GM21381 (cell line): Measurements from ENCODE around the gene TBX15.
A peak's percentile ranks its signal among the peaks of the same experiment; 100 is the strongest.

Experiments
- ATAC-seq: cut with Tn5 transposase; IDR thresholded peaks from one replicate; pipeline ENCODE4 v1.9.1; 2021; ENCODE audit warnings: mild to moderate bottlenecking, moderate library complexity; ENCODE audit not compliant: unreplicated experiment

TBX15 gene

DNA sequence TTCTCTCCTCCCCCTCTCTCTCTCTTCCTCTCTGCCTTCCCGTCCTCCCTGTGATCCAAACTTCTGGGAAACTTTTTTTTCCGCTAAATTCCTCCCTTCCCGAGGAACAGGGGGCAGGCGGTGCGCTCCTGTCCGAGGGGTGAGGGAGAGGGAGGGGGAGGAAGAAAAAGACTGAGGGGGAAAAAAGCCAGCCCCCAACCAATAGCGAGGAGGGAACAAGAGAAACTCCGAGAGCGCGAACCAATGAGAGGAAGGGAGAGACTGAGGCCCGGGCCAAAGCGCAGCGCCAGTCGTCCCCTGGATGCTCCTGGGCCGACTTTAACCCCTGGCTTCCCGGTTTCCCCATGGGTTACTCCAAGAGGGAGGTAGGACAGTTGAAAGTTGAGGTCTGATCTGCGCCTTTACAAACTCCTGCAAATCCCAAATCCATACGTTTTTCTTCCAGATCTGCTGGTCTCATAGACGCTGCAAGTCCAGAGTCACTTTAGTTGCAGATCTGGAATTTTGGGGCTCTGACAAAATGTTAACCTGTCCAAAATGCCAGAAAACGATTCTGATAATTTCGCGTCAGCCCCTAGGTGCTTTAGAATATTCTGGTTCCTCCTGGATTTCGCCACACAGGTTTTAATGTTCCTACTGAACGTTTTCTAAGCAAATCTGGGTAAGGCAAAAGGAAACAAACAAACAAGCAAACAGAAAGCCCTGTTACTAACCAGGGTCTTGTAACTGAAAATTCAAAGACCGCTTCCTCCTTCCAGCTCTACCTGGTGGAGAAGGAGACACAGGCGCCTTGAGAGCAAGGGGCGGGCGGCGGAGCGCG, at the start of gene TBX15:
TBX15 (minus strand) TSS at position 158 of the 820 bp plus-strand sequence. CDS start 548 bp downstream, outside the sequence.
- no peak for ATAC-seq

DNA sequence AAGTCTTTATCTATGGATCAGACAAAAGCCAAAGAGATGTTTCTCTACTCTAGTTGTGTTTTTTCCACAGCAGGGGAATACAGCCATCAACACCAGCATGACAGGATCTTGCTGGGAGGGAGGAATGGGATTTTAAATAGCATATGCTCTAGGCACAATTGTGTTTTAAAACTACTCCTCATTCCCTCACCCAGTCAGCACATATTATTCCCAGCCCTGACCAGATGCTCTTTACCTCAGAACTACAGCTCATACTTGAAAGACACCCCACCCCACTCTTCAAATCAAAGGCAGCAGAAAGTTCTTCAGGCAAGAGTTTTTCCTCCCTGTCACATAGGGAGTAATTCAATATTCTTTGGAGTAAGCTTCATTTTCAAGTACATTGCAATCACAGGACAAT, 46.2 kb upstream of the TBX15 start:
- no peak for ATAC-seq

DNA sequence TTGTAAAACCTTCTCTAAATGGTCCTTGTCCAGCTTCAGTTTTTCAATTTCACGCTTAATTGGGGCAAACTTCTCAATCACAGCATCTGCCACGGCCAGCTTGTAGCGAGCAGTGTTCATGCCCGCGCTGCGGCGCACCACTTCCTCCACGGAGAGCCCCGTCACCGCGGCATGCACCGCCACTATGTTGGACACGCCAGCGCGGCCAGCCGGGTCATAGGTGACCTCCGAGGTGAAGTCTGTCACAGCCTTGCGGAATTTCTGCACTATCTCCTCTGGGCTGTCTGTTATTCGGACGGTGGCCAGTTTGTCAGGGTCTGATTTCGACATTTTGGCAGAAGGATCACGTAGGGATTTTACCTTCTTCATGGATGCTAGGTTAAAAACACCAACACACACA, 44.8 kb upstream of the TBX15 start:
- no peak for ATAC-seq

DNA sequence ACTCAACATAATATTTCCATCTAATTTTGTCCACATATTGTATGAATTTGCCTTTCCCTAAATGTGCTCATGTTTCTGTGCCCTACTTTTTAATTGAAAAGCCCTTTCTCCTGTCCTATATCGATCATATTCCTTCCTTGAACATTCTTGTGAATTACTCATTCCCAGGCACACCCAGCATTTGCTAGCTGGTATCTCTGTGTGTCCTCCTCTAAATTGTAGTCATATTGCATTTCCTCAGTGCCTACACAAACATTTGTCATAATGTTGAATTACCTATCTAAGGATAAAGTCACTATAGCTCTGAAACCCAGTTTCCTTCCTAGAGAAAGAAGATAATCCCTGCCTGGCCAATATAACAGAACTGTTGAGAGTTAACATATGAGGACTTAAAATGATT, 39.6 kb upstream of the TBX15 start:
- ATAC-seq: no peak

DNA sequence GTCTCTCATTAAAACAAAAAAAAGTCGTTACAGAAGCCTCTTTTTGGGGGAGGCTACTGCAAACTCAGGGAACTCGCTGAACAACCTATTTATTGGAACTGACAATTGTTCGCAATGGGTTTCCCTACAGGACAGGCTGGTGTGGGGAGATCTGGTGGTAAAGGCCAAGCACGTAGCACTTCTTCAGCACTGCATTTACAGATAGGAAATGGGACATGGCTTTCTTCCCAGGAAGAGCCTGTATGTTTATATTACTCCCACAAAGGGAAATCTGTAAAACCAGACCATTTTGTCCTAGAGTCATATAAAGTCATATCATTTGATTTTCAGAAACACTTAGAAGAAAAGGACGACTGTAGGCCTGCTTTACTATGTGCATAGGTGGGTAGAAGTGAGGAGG, 38.8 kb upstream of the TBX15 start:
- no peak for ATAC-seq

DNA sequence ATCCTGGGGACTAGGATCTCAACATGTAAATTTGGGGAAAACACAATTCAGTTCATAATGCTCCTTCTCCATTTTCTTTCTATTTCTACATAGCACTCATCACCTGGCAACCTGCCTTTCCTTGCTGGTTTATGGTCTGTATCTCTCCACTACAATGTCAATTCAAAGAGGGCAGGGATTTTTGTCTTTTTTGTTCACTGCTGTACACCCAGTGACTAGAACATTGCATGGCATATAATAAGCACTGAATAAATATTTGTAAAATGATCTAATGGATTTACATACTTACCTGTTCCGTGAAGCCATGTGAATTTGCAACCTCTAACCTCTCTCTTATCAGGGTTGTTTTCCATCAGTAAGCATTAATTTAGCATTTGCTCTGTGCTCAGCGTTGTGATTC, 27.4 kb upstream of the TBX15 start:
- ATAC-seq: no peak

DNA sequence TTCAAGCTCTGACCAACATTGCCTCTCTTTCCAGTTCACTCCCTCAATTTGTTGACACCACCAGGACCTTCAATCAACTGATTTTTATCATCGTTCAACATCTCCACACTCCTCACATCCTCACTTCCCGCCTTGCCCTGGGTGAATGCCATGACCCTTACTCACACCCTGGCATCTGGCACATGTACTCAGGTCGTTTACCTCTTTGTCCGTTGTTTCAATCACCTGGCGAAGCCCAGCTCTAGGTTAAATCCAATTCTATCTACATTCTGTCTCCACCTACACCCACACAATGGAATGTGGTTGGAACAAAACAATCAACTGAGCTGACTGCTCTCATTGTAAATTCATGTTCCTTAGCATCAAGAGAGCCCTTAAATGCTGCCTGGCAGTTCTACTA, 24.2 kb upstream of the TBX15 start:
- ATAC-seq: no peak

DNA sequence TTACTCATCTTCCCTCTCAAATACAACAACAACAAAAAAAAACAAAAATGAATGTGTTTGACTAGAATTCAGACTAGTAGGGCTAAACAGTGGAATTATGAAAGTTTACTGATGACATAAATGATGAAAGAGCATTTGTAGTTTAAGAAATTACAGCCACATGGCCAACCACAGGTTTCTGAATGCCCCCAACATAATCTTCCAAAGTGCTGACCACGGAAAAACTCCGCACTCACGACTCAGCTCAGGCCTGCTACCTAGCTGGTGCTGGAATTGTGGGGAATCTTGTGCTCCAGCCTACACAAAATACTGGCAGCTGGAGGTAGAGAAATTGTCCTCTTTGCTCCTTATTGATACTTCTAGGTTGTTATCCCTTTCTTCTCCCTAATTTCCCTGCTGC, 23.6 kb upstream of the TBX15 start:
- ATAC-seq: no peak

DNA sequence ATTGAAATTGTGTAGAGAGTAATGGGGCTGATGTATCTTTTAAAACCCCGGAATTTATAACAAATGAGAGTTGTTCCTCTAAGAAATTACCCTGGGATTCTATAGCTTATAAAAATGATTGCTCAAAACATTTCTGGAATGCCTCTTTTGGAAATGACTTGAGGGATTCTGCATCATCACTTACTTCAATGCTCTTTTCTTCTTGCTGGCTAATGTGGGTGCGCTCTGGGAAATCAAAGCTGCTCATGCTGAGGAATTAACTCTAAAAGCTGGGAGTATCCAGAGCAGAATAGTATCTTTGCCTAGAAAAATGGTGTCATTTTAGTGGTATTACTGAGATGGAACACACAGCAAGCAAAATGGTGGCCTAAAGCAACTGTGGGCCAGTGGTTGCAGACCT, 23.0 kb upstream of the TBX15 start:
- no peak for ATAC-seq

DNA sequence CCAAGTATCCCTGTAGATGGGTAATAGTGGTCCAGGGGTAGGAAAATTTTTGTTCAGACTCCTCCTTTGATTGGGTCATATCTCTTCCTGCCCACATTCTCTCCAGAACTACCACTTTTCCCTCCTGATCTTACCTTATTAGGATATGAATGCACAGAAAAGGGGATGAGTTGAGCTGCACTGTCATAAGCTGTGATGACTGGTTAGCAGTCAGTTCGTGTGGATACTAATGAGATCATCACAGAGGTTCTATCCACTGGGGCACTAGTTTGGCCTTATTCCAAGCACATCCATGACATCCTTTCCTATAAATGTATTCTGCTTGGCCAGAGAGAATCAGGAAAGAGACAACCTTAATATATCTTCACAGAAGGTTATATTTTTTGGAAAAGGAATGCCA, 22.1 kb upstream of the TBX15 start:
- ATAC-seq: no peak

DNA sequence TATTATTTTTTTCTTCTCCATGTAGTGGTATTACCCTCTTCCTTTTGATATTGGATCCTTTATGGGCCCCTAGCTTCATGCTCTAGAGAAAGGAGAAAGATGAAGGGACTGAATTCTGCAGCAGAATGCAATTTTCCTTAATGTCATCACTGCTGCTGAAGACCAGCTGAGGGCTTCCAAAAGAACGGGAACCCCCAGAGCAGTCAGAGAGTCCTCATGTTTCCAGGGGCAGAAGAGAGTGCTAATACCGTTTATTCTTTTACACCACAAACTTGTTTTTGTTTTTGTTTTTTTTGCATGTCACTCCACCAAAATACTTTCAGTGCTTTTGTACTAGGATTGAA, 21.1 kb upstream of the TBX15 start:
- ATAC-seq: no peak

DNA sequence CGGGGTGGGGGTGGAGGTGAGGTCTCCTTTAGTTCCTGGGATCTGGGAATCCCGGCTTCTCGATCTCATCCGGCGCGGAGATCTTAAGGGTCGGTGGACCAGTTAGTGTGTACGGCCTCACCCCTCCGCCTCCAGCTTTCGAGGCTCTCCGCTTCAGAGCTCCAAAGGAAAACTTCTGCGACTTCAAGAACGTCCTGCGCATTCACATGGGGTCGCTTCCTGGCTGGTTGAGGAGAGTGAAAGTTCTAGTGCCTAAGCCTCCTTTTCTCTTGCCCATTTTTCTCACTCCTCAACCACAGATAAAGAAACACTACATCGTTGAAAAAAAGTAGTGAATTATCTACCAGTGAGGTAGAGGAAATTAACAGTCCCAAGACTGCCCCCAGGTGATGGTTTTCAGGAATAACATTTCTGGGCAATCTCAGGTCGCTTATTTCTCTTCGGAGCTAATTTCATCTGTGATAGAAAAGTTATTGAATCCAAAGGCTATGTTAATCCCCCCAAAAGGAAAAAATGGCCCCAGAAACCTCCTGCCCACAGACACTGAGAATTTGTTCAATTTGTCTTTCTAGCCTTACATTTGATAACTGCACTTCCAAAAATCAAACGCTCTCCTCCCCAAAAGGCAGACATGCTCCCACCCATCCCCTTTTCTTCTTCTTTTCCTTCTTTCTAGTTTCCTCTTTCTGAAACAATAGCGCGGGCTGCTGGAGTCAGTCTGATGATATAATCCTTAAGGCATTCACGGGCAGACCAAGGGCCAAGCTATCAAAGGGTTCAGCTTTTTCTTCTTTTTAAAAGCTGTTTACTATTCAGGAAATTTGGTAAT, 20.6 kb upstream of the TBX15 start:
- ATAC-seq: peak; percentile 63

DNA sequence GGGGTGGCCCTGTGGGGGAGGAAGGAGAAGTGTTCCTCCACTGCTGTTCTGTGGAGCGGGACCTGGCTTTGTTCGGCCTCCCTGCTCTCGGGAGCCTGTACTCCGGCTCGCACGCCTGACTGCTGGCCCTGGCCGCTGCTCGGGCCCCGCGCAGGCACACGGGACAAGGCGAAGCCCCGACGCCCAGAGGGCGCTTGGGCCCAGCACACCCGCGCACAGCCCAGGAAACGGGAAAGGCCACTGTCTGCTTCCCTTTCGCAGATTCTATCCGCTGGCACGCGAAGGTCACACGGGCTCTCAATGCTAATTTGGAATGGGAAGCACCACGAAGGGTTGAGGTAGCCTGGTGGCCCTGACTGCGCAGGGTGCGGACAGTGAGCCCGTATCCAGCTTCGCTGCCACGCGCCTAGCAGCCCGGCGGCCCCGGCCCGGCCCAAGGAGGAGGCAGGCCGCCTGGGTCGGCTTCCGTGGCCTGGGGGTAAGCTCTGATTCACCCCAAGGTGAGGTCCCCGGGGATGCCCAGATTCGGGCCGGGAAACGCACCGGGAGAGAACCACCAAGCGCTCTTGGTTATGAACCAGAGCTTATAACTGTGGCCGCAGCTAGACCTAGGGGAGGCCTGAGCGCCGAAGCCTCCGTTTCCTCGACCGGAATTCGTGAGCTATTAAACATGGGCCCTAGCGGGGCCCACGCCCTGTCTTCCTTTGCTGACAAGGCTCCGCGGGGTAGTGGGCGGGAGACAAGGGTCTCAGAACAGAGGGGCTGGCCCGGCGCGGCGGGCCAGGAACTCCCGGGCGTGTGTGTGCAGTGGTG, 19.7 kb upstream of the TBX15 start:
- peak; percentile 21 for ATAC-seq

DNA sequence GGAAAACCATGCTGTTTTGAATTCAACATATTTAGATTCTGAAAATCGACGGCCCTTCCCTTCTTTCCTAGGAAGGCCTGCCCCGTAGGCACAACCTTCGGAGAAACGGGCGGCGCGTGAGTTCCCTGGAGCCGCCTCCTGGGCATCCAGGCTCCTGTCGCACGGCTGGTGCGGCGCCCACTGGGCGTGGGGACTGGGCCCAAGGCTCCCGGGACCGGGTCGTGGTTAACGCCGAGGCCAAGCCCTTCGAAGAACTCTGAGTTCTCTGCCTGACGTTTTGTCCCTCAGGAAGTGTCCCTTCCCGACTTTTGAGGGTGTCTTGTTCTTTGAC, 19.2 kb upstream of the TBX15 start:
- no peak for ATAC-seq

DNA sequence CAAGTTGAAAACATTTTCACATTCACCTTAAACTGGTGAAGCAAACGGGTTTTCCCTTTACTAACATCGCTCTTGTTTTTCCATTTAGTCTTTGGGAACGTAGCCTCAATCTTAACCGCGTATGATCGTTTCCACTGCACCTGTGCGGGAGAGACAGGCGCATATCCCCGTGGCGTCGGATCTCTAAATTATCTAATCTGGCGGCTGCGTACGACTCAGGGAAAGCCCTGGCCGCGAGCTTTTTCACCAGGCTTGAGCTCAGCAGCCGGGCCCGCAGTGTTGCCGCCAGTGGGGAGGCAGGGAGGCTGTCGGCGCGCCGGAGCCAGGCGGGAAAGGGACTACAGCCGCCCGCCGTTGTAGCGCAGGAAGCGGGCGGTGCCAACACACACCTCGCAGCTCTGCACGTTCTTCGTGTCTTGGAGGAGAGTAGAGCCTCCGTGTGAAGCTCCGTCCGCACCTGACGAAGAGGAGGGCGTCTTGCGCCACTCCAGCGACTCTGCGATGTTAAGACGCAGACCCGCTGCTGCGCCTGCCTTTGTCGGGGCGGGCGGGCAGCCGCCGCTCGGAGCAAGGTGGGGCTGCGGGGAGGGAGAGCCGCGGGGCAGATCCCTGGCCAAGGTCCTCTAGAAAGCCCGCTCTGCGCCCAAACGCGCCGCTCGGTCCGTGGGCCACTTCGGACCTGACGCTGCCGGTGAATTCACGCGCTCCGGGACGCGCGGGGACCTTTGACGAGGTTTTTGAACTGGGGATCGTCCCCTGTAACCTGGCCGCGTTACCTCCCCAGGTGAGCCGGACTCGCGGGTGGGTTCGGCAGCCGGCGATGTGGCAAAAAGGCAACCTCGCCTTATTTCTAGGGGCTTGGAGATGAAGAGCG, 18.5 kb upstream of the TBX15 start:
- no peak for ATAC-seq

DNA sequence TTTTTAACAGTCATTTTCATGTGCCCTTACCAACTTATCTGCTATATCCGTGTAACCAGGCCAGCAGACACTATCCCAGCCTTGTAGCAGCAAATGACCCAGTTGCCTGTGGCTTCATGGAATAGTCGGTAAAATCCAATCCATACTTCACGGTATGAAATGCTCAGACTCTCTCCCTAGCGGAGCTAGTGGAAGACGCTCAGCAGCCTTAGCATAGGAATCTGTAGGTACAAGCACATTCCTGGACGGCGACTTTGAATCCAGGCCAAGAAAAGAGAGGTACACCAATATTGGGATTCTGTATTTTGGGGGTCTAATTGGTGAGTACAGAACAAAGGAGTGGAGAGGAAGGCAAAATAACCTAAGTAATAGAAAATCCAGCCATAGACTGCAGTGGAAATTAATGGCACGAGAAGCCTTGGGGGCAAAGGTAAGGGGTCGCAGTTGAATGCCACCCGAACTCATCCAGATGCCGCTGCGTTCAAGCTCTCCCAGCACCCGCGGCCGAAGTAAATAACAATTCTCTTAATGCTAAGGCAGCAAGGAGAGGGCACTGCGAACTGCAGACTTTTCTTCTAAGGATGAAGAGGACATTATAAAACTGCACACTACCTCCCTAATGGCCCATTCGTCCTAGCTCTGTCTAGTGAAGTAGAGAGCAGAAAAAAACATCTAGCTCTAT, 17.7 kb upstream of the TBX15 start:
- ATAC-seq: no peak

DNA sequence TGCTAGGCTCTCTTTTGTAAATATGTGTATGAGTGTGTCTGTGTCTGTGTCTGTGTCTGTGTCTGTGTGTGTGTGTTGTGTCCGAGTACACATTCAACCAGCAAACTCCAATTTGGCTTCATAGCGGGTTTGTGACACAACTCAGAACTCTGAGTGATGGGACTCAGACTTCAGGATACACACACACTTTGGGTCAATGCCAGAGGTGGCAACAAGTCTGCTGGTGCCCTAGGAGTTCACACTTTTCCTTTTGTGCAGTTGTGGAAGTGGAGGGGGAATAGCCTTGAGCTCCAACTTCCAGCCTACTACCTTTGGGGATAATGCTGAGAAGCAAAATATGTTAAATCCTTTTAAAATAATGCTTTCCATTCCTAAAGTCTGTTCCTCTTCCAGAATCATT, 16.6 kb upstream of the TBX15 start:
- ATAC-seq: no peak

DNA sequence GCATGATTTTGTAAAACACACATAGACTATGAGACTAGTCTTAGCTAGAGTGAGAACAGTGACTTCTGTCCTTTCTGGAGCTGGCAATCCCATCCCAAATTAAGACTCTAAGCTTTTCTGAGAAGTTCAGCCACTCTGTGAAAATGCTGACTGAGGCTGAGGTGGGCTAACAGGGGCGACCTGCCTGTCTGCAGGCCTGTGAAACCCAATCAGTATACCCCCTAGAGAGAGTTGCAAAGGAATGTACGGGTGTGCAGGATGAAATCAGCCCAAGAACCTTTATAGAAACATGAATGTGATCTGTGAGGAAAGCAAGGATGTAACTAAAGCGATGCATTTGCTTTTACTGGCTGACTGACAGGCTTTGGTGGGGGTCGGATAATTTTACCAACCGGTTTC, 16.0 kb upstream of the TBX15 start:
- ATAC-seq: no peak

DNA sequence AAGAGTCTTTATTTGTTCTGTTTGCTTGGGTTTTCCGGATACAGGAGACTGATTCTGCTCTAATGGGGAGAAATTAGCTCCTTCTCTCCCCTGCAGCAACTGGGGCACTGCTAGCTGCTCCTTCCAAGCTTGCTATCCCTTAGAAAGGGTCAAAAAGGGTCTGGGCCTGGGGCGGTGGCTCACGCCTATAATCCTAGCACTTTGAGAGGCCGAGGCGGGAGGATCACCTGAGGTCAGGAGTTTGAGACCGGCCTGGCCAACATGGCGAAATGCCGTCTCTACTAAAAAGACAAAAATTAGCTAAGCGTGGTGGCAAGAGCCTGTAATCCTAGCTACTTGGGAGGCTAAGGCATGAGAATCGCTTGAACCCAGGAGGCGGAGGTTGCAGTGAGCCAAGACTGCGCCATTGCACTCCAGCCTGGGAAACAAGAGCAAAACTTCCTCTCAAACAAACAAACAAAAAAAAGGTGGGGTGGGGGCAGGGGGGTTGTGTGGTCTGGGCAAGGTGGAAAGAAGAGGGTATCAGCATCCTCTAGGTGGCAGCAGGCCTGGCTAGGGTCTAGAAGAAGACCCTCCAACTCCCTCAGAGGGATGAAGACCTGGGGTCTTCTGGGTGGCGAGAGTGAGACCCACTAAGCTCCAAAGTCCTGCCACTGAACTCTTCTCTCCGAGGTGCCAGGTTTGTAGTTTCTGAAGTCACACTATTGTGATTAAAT, 15.4 kb upstream of the TBX15 start:
- no peak for ATAC-seq
